ENCODE data around the gene MRGPRD. TPM values are rescaled to one million over a fixed set of nuclear protein-coding genes. Genes with fewer than 3 reads are reported as not detected.

MRGPRD gene
- total and polyA plus RNA-seq, 8 donors: 0.92 TPM; not detected in 7

DNA sequence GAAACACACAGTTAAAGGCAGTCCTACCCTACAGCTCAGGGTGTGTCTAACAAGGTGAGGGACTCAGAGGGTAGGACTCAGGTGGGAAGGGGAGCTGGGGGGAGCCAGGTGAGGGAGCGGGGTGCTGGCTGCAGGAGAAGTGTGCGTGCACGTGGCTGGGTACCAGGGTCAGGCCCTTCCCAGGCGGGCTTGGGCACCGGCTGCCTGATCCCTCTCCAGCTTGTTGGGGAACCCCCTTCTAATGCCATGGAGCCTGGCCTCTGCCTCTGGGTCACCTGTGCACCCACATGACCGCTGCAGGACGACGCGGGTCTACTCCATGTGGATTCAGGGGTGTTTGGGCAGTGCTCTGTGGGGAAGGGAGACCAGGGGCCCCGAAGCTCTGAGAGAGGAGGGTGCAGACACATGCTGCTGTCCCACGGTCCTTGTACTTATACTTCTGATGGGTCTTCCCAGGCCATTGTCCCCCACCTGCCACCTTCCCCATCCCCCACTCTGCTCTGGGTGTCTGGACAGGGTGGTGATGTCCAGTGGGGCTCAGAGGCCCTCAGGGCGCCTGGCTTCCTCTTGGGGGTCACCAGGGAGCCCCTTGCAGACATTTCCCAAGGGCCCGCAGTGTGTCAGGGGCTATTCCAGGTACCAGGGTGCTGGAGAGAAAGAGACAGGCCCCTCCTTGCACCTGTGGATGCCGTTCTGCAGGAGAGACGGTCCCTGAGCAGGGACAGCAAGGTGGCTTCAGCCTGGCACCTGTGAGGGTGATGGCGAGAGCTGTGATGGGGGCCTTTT, 10.4 kb upstream of the MRGPRD start:
- Histone ChIP-seq H3K27ac (no peak overlapping the region), H3K4me1 (no peaks in the 10 kb centered on the region), H3K36me3 (no peaks in the 10 kb centered on the region), H3K4me3 (no peak overlapping the region), H3K27me3 (peaks cover 0 to 45% (median 11%) of the 10 kb centered on the region in 3 donors), H3K9me3 (peaks cover 0 to 7% (median 0%) of the 10 kb centered on the region in 4 donors)
- DNase-seq: peak in 1 of 2 donors; percentile 0
- intact Hi-C loops (cut with DNase I; ENCODE audit: low total_unique reads): no loop called here
- TF ChIP-seq, protein P1, sequence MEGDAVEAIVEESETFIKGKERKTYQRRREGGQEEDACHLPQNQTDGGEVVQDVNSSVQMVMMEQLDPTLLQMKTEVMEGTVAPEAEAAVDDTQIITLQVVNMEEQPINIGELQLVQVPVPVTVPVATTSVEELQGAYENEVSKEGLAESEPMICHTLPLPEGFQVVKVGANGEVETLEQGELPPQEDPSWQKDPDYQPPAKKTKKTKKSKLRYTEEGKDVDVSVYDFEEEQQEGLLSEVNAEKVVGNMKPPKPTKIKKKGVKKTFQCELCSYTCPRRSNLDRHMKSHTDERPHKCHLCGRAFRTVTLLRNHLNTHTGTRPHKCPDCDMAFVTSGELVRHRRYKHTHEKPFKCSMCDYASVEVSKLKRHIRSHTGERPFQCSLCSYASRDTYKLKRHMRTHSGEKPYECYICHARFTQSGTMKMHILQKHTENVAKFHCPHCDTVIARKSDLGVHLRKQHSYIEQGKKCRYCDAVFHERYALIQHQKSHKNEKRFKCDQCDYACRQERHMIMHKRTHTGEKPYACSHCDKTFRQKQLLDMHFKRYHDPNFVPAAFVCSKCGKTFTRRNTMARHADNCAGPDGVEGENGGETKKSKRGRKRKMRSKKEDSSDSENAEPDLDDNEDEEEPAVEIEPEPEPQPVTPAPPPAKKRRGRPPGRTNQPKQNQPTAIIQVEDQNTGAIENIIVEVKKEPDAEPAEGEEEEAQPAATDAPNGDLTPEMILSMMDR (IDR thresholded peaks at IDR 0.05): no peak
- no peak for TF ChIP-seq POLR2AphosphoS5 (IDR thresholded peaks at IDR 0.05)
- TF ChIP-seq EP300 (IDR thresholded peaks at IDR 0.05): no peak
- no peak for TF ChIP-seq POLR2A (IDR thresholded peaks at IDR 0.05)
- WGBS, 5 donors: 73 to 89% (median 82%) methylated on average over 8 to 16 of the region's 16 CpGs

DNA sequence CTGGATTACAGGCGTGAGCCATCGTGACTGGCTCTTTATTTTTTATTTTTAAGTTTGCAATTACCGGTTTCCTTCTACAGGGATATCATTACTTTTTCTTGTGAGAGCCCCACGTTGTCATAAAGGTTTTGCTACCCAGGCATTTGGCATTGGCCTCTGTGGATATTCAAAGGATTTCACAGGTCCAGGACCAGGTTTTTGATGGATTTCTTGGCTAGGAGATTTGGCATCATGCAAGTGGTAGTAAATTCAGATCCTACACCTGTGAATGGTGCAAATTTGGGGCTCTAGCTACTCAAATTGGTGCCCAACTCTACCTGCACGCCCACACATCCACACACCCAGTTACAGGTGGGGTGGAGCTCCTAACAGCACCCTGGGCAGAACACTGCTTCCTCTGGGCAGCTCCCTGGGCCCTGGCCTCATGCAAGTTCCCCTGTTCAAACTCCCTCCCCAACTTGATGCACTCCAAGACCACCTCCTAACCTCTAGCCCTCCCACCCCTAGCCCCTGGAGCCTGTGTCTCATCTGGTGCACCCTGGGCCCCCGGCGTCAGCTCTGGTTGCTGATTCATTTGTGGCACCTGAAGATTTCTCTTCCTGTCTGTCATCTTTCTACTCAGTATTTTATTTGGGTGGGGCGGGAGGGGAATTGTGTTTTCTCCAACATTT, 9.3 kb upstream of the MRGPRD start:
- H3K4me1 ChIP-seq: no peaks in the 10 kb centered on the region
- TF ChIP-seq, protein P1 (IDR thresholded peaks at IDR 0.05): no peak
- TF ChIP-seq POLR2A (IDR thresholded peaks at IDR 0.05): no peak
- TF ChIP-seq EP300 (IDR thresholded peaks at IDR 0.05): no peak
- no peak for TF ChIP-seq POLR2AphosphoS5 (IDR thresholded peaks at IDR 0.05)
- H3K27me3 ChIP-seq: peaks cover 0 to 45% (median 11%) of the 10 kb centered on the region in 3 donors
- intact Hi-C loops (cut with DNase I; ENCODE audit: low total_unique reads): no loop called here
- H3K36me3 ChIP-seq: no peaks in the 10 kb centered on the region
- WGBS, 5 donors: 76 to 87% (median 81%) methylated on average over 8 of the region's 8 CpGs
- no peak for DNase-seq
- no peak overlapping the region for H3K4me3 ChIP-seq
- H3K9me3 ChIP-seq: peaks cover 0 to 9% (median 0%) of the 10 kb centered on the region in 4 donors
- H3K27ac ChIP-seq: no peak overlapping the region

DNA sequence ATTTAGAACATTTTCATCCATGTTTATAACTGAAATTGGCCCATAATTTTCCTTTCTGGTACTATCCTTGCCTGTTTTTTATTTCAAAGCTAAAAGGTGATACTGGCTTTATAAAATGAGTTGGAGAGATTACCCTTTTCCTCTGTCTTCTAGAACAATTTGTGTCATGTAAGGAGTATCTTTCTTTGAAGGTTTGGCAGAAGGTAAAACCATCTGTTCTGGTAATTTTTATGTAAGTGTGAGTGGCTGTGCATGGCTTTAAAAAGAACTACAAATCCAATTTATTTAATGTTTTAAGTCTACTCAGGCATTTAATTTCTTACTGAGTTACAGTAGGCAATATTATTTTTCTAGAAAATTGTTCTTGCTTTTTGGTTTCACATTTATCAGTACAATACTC, 7.7 kb upstream of the MRGPRD start:
- TF ChIP-seq EP300 (IDR thresholded peaks at IDR 0.05): no peak
- intact Hi-C loops (cut with DNase I; ENCODE audit: low total_unique reads): no loop called here

DNA sequence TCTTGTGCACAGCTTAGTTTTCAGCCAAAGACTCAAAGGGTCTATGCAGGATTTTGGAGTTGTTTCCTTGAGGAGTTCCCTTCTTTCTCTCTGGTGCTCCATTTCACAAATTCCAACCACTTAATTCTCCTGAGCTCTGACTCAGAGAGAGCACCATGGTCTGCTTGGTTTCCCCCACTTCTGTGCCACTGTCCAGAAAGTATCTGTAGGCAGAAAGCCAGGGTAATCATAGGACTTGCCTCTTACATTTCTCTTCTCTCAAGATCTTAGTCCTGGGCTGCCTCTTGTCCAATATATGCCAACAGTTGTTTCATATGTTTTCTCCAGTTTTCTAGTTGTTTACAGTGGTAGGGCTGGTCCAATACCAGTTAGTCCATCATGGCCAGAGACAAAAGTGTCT, 6.4 kb upstream of the MRGPRD start:
- H3K36me3 ChIP-seq: no peaks in the 10 kb centered on the region
- H3K4me1 ChIP-seq: no peaks in the 10 kb centered on the region
- H3K4me3 ChIP-seq: no peak overlapping the region
- no peak overlapping the region for H3K27ac ChIP-seq
- peaks cover 0 to 9% (median 0%) of the 10 kb centered on the region in 4 donors for H3K9me3 ChIP-seq
- TF ChIP-seq, protein P1 (IDR thresholded peaks at IDR 0.05): no peak
- TF ChIP-seq POLR2A (IDR thresholded peaks at IDR 0.05) (no peak), EP300 (IDR thresholded peaks at IDR 0.05) (no peak), POLR2AphosphoS5 (IDR thresholded peaks at IDR 0.05) (no peak)
- intact Hi-C loops (cut with DNase I; ENCODE audit: low total_unique reads): no loop called here
- no peak for DNase-seq
- peaks cover 0 to 24% (median under 1%) of the 10 kb centered on the region in 3 donors for H3K27me3 ChIP-seq

More for the DNA sequence above, 7.7 kb upstream of the MRGPRD start:
- H3K36me3 ChIP-seq: no peaks in the 10 kb centered on the region
- no peaks in the 10 kb centered on the region for H3K4me1 ChIP-seq
- H3K27me3 ChIP-seq: peaks cover 0 to 36% (median 11%) of the 10 kb centered on the region in 3 donors
- peaks cover 0 to 9% (median 0%) of the 10 kb centered on the region in 4 donors for H3K9me3 ChIP-seq
- DNase-seq: no peak
- H3K27ac ChIP-seq: no peak overlapping the region
- H3K4me3 ChIP-seq: no peak overlapping the region

Data from stomach (tissue), 9 donors.